HG03039 (cell line): Measurements from ENCODE around the gene PTMS.
A peak's percentile ranks its signal among the peaks of the same experiment; 100 is the strongest.

Experiments used
- ATAC-seq: cut with Tn5 transposase; IDR thresholded peaks from one replicate; pipeline ENCODE4 v1.9.1; 2021; ENCODE audit warnings: mild to moderate bottlenecking, moderate library complexity; ENCODE audit not compliant: unreplicated experiment

The PTMS gene

GRCh38 chr12:6771509-6772330, 5.6 kb downstream of the PTMS start:
- no peak for ATAC-seq

- no peak for ATAC-seq
These were observed 6.2 kb downstream of the PTMS start, which contains the start of gene LAG3 for GRCh38 chr12:6772331-6772695. Gene LAG3 (plus strand): TSS chr12:6772520. CDS start chr12:6772853, 333 bp downstream.

- no peak for ATAC-seq
These were observed 6.8 kb downstream of the PTMS start for GRCh38 chr12:6772726-6773589.

GRCh38 chr12:6773590-6774351, 7.6 kb downstream of the PTMS start:
- no peak for ATAC-seq

GRCh38 chr12:6774499-6775062, 8.4 kb downstream of the PTMS start:
- no peak for ATAC-seq

- no peak for ATAC-seq
These were observed 9.3 kb downstream of the PTMS start for GRCh38 chr12:6775185-6776174.

GRCh38 chr12:6777386-6777785, 11.2 kb downstream of the PTMS start:
- ATAC-seq, result no peak

- ATAC-seq, result no peak
These were observed 12.0 kb downstream of the PTMS start for GRCh38 chr12:6778217-6778573.

- peak; percentile 75 for ATAC-seq
These were observed 12.7 kb downstream of the PTMS start for GRCh38 chr12:6778574-6779550.

GRCh38 chr12:6779708-6780432, 13.7 kb downstream of the PTMS start:
- ATAC-seq, result no peak

GRCh38 chr12:6780573-6780972, 14.4 kb downstream of the PTMS start:
- ATAC-seq, result no peak

GRCh38 chr12:6782119-6782518, 16.0 kb downstream of the PTMS start:
- ATAC-seq, result no peak

GRCh38 chr12:6782850-6783566, 16.8 kb downstream of the PTMS start:
- ATAC-seq, result no peak

- ATAC-seq, result no peak
These were observed 17.7 kb downstream of the PTMS start for GRCh38 chr12:6783828-6784227.

- no peak for ATAC-seq
These were observed 18.1 kb downstream of the PTMS start for GRCh38 chr12:6784296-6784695.

GRCh38 chr12:6784761-6785160, 18.6 kb downstream of the PTMS start:
- ATAC-seq, result no peak

- ATAC-seq, result no peak
These were observed 20.4 kb downstream of the PTMS start for GRCh38 chr12:6786416-6787094.
